ENCODE measurements around the gene GPX8.
A peak's percentile ranks its signal among the peaks of the same experiment; 100 is the strongest.

GPX8 gene

DNA sequence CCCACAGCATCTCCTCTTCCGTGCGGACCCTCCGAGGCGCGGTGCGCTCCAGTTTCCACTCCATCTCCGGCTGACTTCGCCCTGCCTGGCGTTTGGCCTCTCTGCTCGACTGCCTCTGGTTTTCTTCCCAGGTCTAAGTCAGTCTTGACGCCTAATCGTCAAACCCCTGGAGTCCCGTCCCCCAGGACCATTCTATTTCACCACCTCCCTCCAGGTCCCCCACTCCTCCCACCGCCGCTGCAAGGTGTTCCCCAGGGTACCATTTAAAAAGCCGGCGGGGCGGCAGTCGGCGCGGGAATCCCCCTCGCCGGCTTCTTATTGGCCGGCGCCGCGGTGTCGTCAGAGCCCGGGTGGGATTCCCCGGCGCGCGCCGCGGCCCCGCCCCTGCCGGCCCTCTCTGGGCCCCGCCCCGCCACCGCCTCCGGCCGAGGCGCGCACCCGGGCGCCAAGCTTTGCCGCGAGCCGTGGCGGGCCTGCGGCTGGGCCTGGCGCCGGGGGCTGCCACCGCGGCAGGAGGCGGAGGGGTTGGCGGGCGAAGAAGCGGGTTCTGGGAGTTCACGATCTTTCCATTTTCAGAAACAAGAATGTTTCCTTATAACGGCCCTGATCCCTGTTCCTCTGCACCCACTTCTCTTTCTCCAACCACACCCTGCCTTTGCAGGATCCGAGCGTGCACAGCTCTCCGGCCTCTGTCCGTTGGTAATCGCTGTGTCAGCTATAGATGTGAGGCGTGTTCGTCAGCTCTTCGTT is 13.1 kb downstream of the GPX8 start, which contains the start of gene CDC20B:
CDC20B (minus strand) TSS at position 241 of the 750 bp plus-strand sequence; CDS start at position 64, 177 bp downstream.
- DNase-seq: peak; percentile 77 to 85

GRCh38 chr5:55173687-55174230 is 13.8 kb downstream of the GPX8 start:
- peak in 1 of 2 donors; percentile 2 for DNase-seq

- DNase-seq: no peak
These were observed 15.8 kb downstream of the GPX8 start for GRCh38 chr5:55175781-55176175.

GRCh38 chr5:55176176-55176818 is 16.3 kb downstream of the GPX8 start:
- DNase-seq: peak; percentile 22 to 51

- no peak for DNase-seq
These were observed 17.1 kb downstream of the GPX8 start for GRCh38 chr5:55177078-55177477.

GRCh38 chr5:55180016-55180415 is 20.0 kb downstream of the GPX8 start:
- no peak for DNase-seq

- no peak for DNase-seq
These were observed 27.4 kb downstream of the GPX8 start for GRCh38 chr5:55187370-55187769.

DNA sequence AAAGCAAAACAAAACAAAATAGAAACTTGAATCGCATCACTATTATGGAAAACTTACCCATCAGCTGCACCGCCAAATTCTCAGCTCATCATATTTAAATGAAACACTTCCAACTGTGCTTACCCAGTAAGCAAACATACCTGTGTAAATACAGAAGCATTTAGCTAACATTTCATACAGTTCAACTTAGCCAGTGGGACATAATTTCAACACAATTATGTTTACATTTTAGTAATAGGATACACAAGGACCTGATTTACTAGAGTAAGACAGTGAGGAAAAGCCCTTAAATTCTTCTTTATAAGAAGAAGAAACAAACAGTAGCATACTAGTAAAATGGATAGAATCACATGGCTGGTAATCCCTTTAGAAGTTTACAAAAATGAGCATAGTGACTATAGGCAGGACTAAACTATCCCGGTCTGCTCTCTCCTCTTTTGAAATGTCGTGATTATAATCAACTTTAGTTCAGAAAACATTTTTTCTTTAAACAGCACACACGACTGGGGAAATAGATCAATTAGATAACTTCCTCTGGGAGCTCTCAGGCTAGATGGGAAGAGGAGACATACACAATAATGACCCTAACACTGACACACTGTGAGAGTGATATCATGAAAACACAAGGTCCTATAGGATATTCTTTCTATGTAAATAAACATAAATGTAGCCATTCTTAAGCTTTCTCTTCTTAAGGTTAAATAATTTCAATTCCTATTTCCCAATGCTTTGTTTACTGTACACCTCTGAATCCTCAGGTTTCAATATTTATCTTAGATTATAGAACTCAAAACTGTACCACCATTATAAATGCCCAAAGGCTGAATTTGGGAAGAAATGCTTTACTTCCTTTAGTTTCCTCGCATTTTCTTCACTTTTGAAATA is 28.9 kb downstream of the GPX8 start:
- DNase-seq: no peak

DNA sequence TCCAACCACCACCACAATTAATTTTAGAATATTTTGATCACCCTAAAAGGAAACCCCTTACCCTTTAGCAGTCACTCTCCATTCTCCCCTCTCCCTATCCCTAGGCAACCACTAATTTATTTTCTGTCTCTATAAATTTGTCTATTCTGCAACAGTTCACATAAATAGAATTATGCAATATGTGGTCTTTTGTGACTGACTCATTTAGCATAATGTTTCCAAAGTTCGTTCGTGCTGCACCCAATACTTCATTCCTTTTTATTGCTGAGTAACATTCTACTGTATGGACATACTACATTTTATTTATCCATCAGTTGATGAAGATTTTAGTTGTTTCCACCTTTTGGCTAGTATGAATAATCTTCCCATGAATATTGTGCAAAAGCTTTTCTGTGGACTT is 31.2 kb downstream of the GPX8 start:
- DNase-seq: no peak

GRCh38 chr5:55205001-55205400 is 45.0 kb downstream of the GPX8 start:
- no peak for DNase-seq

DNA sequence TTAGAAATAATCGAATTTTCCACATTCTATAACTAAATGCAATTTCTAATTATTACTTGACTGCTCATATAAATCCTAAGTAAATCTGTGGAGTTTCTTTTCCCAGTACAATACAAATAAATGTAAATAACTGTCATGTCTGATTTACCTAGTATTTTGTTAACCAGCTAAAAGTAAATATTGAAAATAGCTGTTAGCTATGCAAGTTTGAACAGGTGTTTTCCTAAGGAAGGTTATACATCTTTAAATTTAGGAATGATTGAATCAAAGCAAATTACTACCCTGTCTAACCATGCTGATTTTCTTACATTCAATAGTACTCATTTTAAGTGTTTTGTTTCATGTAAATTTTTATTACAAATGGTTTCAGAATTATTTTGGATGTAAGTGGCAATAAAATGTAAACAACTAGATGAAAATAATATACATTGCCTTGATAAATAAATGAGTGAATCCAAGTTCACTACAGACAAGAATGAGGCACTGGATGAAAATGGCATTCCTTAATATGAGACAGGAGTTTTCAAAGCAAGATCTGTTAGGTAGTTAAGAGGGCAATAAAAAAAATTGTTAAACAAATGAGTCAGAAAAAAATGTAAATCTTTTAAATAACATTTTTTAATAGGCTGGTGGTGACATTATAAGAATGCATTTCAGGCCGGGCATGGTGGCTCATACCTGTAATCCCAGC is 51.4 kb downstream of the GPX8 start:
- DNase-seq: no peak

All from stimulated activated CD4-positive, alpha-beta T cell treated with anti-CD3 and anti-CD28 coated beads, Interleukin-2, amount 100 ng/mL, for 24 hours (primary cell).